Measurements from ENCODE around the gene PDLIM4. TPM values are rescaled to one million over a fixed set of nuclear protein-coding genes. Genes with fewer than 3 reads are reported as not detected.

Gene PDLIM4
- total RNA-seq, 1 donor from 2014 or later, result 56.6 TPM

- Mint-ChIP-seq H3K9me3 (ENCODE audit: unreplicated experiment) (no peaks in the 10 kb centered on the region), H3K27me3 (ENCODE audit: low read depth, unreplicated experiment) (no peaks in the 10 kb centered on the region), H3K27ac (ENCODE audit: unreplicated experiment) (peak overlapping the region; percentile 80), H3K4me1 (ENCODE audit: low read depth, unreplicated experiment) (peaks cover 12% of the 10 kb centered on the region), H3K4me3 (ENCODE audit: unreplicated experiment) (no peak overlapping the region), H3K36me3 (ENCODE audit: low read depth, unreplicated experiment) (peaks cover 37% of the 10 kb centered on the region)
- H3K79me2 ChIP-seq (ENCODE audit: insufficient read depth, low read length), result peaks cover 18% of the 10 kb centered on the region
- H3K9ac ChIP-seq (ENCODE audit: low read length), result peak overlapping the region; percentile 69
- TF ChIP-seq CTCF (IDR thresholded peaks at IDR 0.05; ENCODE audit: insufficient read depth, low read depth, low read length), result no peak
- H3K4me1 ChIP-seq (ENCODE audit: insufficient read depth, low read length), result peaks cover 11% of the 10 kb centered on the region
- H4K20me1 ChIP-seq (ENCODE audit: insufficient read depth, low read length), result peaks cover 12% of the 10 kb centered on the region
- no peak overlapping the region for H2AFZ ChIP-seq (ENCODE audit: low read depth, low read length)
- no peaks in the 10 kb centered on the region for H3K9me3 ChIP-seq (ENCODE audit: insufficient read depth, low read depth, low read length)
- DNase-seq (ENCODE audit: low read depth) (no peak), FAIRE-seq (no peak)
- no peaks in the 10 kb centered on the region for H3K27me3 ChIP-seq (ENCODE audit: insufficient read depth, low read length)
- no peak overlapping the region for H3K4me2 ChIP-seq (ENCODE audit: low read length)
- H3K4me3 ChIP-seq (ENCODE audit: insufficient read depth, low read depth, low read length), result no peak overlapping the region
- peak overlapping the region; percentile 79 for H3K27ac ChIP-seq (ENCODE audit: low read depth, low read length)
- H3K36me3 ChIP-seq (ENCODE audit: insufficient read depth, low read length), result peaks cover 29% of the 10 kb centered on the region
These were observed 43.0 kb upstream of the PDLIM4 start for GRCh38 chr5:132214491-132214890.

- Mint-ChIP-seq H3K9me3 (ENCODE audit: unreplicated experiment) (no peaks in the 10 kb centered on the region), H3K27ac (ENCODE audit: unreplicated experiment) (peak overlapping the region; percentile 80), H3K4me1 (ENCODE audit: low read depth, unreplicated experiment) (peaks cover 11% of the 10 kb centered on the region), H3K4me3 (ENCODE audit: unreplicated experiment) (peak overlapping the region; percentile 42), H3K27me3 (ENCODE audit: low read depth, unreplicated experiment) (no peaks in the 10 kb centered on the region), H3K36me3 (ENCODE audit: low read depth, unreplicated experiment) (peaks cover 44% of the 10 kb centered on the region)
- H3K4me1 ChIP-seq (ENCODE audit: insufficient read depth, low read length), result peaks cover 11% of the 10 kb centered on the region
- DNase-seq (ENCODE audit: low read depth) (peak; percentile 96), FAIRE-seq (peak; percentile 90)
- H3K79me2 ChIP-seq (ENCODE audit: insufficient read depth, low read length), result peaks cover 26% of the 10 kb centered on the region
- no peak overlapping the region for H3K4me3 ChIP-seq (ENCODE audit: insufficient read depth, low read depth, low read length)
- H3K27ac ChIP-seq (ENCODE audit: low read depth, low read length), result peak overlapping the region; percentile 79
- no peaks in the 10 kb centered on the region for H3K27me3 ChIP-seq (ENCODE audit: insufficient read depth, low read length)
- peak overlapping the region; percentile 46 for H2AFZ ChIP-seq (ENCODE audit: low read depth, low read length)
- H3K4me2 ChIP-seq (ENCODE audit: low read length), result peak overlapping the region; percentile 60
- peak overlapping the region; percentile 69 for H3K9ac ChIP-seq (ENCODE audit: low read length)
- no peaks in the 10 kb centered on the region for H3K9me3 ChIP-seq (ENCODE audit: insufficient read depth, low read depth, low read length)
- peaks cover 25% of the 10 kb centered on the region for H3K36me3 ChIP-seq (ENCODE audit: insufficient read depth, low read length)
- no peak for TF ChIP-seq CTCF (IDR thresholded peaks at IDR 0.05; ENCODE audit: insufficient read depth, low read depth, low read length)
- TF ChIP-seq EZH2 (IDR thresholded peaks at IDR 0.05; ENCODE audit: insufficient read depth, low read length), result no peak
- peaks cover 20% of the 10 kb centered on the region for H4K20me1 ChIP-seq (ENCODE audit: insufficient read depth, low read length)
These were observed 42.2 kb upstream of the PDLIM4 start for GRCh38 chr5:132215329-132215728.

- no peak overlapping the region for H3K27ac ChIP-seq (ENCODE audit: low read depth, low read length)
- Mint-ChIP-seq H3K27me3 (ENCODE audit: low read depth, unreplicated experiment) (no peaks in the 10 kb centered on the region), H3K4me3 (ENCODE audit: unreplicated experiment) (no peak overlapping the region), H3K27ac (ENCODE audit: unreplicated experiment) (no peak overlapping the region), H3K36me3 (ENCODE audit: low read depth, unreplicated experiment) (peaks cover 46% of the 10 kb centered on the region), H3K4me1 (ENCODE audit: low read depth, unreplicated experiment) (peaks cover 18% of the 10 kb centered on the region), H3K9me3 (ENCODE audit: unreplicated experiment) (no peaks in the 10 kb centered on the region)
- H3K79me2 ChIP-seq (ENCODE audit: insufficient read depth, low read length), result peaks cover 56% of the 10 kb centered on the region
- DNase-seq (ENCODE audit: low read depth) (no peak), FAIRE-seq (no peak)
- no peaks in the 10 kb centered on the region for H3K9me3 ChIP-seq (ENCODE audit: insufficient read depth, low read depth, low read length)
- H3K27me3 ChIP-seq (ENCODE audit: insufficient read depth, low read length), result no peaks in the 10 kb centered on the region
- H4K20me1 ChIP-seq (ENCODE audit: insufficient read depth, low read length), result peaks cover 47% of the 10 kb centered on the region
- H2AFZ ChIP-seq (ENCODE audit: low read depth, low read length), result no peak overlapping the region
- no peak overlapping the region for H3K9ac ChIP-seq (ENCODE audit: low read length)
- H3K4me1 ChIP-seq (ENCODE audit: insufficient read depth, low read length), result peaks cover 20% of the 10 kb centered on the region
- no peak overlapping the region for H3K4me2 ChIP-seq (ENCODE audit: low read length)
- H3K4me3 ChIP-seq (ENCODE audit: insufficient read depth, low read depth, low read length), result no peak overlapping the region
- H3K36me3 ChIP-seq (ENCODE audit: insufficient read depth, low read length), result peaks cover 5% of the 10 kb centered on the region
- no peak for TF ChIP-seq EZH2 (IDR thresholded peaks at IDR 0.05; ENCODE audit: insufficient read depth, low read length)
- no peak for TF ChIP-seq CTCF (IDR thresholded peaks at IDR 0.05; ENCODE audit: insufficient read depth, low read depth, low read length)
These were observed 39.2 kb upstream of the PDLIM4 start for GRCh38 chr5:132218321-132218720.

Measured in astrocyte (in vitro differentiated cells and primary cell).